Measurements from ENCODE around the gene HSPA1B.
"Not testable (repeated sequence)": the region's sequence is repeated elsewhere in the genome, so short reads cannot be mapped to it uniquely, and the experiment has no call there.

The HSPA1B gene

DNA sequence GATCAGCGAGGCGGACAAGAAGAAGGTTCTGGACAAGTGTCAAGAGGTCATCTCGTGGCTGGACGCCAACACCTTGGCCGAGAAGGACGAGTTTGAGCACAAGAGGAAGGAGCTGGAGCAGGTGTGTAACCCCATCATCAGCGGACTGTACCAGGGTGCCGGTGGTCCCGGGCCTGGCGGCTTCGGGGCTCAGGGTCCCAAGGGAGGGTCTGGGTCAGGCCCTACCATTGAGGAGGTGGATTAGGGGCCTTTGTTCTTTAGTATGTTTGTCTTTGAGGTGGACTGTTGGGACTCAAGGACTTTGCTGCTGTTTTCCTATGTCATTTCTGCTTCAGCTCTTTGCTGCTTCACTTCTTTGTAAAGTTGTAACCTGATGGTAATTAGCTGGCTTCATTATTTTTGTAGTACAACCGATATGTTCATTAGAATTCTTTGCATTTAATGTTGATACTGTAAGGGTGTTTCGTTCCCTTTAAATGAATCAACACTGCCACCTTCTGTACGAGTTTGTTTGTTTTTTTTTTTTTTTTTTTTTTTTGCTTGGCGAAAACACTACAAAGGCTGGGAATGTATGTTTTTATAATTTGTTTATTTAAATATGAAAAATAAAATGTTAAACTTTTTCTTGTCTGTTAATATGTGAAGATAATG, 2.2 kb downstream of the HSPA1B start:
- DNase-seq: peak; percentile 58

DNA sequence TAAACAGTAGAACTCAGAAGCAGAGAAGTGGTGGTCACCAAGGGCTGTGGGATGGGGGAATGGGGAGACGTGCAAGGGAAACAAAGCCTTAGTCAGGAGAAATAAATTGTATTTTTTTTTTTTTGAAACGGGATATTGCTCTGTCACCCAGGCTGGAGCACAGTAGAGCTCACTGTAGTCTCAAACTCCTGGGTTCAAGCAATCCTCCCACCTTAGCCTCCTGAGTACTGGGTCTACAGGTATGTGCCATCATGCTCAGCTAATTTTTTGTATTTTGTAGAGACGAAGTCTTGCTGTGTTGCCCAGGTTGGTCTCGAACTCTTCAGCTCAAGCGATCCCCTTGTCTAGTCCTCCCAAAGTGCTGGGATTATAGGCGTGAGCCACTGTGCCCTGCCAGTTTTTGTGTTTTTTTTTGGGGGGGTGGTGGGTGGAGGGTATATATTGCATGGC, 3.4 kb downstream of the HSPA1B start:
- no peak for DNase-seq

DNA sequence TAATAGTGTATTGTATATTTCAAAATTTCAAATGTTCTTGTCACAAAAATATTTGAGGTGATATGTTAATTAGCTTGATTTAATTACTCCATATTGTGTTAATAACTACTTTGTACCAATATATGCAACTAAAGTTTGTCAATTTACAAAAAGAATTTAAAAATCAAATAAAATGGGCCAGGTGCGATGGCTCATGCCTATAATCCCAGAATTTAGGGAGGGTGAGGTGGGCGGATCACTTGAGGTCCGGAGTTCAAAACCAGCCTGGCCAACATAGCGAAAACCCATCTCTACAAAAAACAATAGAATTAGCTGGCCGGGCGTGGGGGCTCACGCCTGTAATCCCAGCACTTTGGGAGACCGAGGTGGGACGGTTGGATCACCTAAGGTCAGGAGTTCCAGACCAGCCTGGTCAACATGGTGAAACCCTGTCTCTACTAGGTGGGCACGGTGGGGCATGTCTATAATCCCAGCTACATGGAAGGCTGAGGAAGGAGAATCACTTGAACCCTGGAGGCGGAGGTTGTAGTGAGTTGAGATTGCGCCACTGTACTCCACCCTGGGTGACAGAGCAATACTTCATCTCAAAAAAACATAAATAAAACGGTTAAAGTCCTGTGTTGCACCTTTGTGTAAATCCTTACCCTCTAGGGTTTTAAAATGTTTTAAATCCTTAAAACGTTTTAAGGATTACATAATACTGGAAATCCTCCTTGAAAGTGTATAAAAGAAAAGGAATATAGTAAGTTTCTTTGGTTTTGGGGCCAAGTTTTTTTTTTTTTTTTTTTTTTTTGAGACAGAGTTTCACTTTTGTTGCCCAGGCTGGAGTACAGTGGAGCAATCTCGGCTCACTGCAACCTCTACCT, 4.0 kb downstream of the HSPA1B start:
- no peak for DNase-seq

DNA sequence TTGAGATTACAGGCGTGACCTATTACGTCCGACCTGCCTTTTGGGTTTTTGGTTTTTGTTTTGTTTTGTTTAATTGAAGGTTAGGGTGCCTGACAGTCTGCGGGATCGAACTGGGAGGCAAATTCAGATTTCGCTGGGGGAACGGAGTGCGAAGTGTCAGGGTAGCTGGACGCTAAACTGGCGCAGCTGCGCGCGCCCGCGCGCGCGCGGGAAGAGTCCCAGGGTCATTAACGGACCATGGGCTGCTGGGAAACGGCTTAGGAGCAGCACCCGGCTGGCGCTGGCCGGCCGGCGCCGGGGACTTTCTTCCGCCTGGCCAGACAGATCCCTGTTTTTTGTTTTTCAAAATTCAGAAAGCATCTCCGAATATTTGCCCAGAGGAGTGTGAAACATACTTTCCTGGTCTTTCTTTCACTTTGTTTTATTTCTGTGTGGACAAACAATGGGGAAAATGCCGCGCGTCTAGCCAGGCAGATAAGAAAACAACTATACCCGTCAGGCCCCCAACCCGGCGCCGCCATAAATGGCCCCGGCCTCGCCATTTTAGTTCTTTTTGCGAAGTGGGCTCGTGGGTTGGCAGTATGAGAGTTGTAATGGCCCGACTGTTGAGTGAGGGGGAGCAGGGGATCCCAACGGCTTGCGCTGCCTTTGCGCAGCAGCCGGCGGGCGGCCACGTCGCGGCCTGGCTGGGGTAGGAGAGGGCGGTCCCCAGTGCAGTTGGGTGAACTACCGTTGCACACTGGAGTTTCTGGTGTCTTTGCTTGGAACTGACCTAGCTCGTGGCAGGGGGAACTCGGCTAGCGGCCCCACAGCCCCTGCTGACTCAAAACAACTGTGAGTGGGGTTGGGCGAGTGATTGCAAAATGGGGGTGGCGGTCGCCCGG, 7.1 kb downstream of the HSPA1B start:
- peak; percentile 85 for DNase-seq

DNA sequence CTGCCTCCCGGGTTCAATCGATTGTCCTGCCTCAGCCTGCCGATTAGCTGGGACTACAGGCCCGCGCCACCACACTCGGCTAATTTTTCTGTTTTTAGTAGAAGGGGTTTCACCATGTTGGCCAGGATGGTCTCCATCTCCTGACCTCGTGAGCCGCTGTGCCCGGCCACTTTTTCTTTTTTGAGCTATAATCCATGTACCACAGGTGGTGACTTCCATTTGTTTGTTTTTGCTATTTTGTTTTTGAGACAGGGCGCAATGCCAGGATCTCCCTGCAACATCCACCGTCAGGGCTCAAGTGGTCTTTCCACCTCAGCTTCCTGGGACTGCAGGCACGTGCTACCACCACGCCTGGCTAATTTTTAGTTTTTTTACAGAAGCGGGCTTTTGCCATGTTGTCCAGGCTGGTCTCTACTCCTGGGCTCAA, 8.5 kb downstream of the HSPA1B start:
- no peak for DNase-seq

DNA sequence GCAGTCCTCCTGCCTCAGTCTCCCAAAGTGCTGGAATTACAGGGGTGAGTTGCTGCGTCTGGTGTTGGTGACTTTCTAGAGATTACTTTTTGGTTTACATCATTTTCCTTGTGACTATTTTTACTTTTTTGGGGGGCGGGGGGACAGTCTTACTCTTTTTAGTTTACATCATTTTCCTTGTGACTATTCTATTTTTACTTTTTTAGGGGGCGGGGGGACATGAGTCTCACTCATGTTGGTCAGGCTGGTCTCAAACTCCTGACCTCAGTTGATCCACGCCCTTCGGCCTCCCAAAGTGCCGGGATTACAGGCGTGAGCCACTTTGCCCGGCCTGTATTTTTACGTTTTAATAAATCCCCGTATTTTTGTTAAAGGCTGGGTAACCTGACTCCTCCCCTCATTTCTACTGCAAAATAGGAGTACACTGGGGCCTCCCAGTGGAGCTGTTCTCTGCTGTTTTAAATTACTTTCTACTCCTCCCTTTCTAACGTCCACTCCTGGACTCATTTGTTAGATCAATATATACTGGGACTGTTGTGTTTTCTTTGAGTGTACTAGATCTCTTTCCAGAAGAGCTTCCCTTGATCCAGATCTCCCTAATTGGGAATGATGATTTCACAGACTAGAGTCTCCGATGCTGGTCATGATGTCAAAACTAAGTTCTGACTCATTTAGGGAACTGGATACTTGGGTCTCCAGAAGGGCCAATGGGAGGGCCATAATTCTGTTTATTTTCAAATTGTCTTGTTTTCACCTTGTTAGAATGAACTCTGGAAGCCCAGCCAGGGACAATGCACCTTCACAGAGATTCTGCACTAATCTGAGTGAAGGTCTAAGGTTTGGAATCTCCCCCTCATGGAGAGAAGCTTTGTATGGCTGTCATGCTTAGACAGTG, 9.2 kb downstream of the HSPA1B start:
- DNase-seq: no peak

DNA sequence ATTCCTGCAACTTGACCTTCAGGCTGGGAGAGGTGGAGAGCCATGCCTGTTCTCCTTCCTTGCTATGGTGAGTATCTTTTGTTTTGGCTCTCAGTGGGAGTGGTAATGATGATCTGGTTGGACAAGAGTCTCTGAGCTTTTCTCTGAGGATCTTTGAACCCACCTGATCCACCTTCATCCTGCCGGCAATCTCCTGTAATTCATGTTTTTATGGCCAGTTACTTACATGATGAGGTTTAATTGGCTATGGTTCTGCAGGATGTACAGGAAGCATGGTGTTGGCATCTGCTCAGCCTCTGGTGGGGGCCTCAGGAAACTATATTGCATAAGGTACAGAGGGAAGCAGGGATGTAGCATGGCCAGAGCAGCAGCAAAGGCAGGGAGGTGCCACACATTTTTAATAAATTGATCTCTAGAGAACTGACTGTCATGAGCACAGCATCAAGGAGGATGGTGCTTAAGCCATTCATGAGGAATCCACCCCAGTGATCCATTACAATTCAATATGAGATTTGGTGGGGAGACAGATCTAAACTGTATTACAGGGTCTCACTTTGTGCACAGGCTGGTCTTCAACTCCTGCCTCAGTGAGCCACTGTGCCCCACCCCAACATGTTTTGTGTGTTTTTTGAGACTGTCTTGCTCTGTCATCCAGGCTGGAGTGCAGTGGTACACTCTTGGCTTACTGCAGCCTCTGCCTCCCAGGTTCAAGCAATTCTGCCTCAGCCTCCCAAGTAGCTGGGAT, 10.0 kb downstream of the HSPA1B start:
- no peak for DNase-seq

DNA sequence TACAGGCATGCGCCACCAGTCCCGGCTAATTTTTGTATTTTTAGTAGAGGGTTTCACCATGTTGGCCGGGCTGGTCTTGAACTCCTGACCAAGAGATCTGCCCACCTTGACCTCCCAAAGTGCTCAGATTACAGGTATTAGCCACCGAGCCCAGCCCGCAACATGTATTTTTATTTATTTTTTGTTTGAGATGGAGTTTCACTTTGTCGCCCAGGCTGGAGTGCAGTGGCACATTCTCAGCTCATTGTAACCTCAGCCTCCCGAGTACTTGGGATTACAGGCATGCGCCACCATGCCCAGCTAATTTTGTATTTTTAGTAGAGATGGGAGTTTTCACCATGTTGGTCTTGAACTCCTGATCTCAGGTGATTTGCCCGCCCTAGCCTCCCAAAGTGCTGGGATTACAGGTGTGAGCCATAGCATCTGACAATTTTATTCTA, 10.6 kb downstream of the HSPA1B start:
- DNase-seq: not testable (repeated sequence)

DNA sequence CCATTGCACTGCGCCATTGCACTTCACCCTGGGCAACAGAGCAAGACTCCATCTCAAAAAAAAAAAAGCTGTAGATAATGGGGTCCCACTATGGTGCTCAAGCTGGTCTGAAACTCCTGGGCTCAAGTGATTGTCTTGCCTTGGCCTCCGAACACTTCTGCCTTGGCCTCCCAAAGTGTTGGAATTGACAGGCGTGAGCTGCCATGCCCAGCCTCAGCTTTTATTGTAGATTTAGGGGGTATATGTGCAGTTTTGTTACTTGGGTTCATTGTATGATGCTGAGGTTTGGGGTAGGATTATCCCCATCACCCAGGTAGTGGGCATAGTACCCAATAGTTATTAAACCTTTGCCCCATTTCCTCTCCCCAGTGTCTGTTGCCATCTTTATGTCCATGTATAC, 11.4 kb downstream of the HSPA1B start:
- no peak for DNase-seq

DNA sequence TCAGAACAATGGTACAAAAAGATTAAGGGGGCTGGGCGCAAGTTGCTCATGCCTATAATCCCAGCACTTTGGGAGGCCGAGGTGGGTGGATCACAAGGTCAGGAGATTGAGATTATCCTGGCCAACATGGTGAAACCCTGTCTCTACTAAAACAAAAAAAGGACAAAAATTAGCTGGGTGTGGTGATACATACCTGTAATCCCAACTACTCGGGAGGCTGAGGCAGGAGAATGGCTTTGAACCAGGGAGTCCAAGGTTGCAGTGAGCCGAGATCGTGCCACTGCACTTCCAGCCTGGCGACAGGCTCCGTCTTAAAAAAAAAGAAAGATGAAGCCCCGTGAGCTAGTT, 12.2 kb downstream of the HSPA1B start:
- DNase-seq: not testable (repeated sequence)

DNA sequence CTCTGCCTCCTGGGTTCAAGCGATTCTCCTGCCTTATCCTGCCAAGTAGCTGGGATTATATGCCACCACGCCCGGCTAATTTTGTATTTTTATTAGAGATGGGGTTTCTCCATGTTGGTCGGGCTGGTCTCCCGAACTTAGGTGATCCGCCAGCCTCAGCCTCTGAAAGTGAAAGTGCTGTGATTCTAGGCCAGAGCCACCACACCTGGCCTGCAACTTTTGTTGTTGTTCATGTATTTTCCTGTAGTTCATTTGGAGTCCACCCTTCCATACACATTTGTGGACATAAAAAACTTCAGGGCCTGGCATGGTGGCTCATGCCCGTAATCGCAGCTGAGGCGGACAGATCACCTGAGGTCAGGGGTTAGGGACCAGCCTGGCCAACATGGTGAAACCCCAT, 14.5 kb downstream of the HSPA1B start:
- no peak for DNase-seq

DNA sequence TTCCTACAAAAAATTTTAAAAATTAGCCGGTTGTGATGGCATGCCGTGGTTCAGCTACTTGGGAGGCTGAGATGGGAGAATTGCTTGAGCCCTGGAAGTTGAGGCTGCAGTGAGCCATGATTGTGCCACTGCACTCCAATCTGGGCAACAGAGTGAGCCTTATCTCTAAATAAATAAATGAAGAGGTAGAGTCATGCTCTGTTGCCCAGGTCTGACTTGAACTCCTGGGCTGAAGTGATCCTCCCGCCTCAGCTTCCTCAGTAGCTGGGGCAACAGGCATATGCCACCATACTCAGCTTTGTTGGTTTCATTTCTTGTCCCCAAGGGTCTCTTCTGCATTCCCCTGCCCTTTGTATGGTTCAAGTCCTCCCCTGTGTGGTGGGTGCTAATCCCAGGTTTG, 17.0 kb downstream of the HSPA1B start:
- DNase-seq: no peak

DNA sequence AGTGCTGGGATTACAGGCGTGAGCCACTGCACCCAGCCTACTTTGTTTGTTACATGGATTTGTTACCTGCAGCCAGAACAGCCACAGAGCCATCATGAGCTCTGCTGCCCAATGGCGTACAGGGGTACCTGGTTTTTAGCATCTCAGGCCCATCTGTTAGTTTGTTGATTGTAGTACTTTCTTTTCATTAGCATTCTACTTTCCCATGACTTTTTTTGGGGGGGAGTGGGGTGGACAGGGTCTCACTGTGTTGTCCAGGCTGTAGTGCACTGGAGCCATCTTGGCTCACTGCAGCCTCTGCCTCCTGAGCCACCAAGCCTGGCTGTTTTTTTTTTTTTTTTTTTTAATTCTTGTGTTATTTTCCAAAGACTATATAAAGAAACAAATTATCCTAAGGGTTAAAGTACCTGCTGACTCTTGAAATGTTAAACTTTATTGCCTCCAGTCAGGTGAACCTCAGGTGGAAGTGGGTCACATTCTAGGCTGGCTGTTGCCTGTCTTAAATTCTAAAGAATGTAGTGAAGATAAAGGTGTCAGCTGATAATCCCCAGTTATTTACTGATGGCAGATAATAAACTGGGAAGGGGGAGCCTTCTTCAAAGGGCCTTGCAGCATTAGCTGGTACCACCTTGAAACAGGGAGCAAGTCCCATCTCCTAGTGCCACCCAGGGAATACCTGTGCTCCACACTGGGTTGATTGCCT, 19.9 kb downstream of the HSPA1B start:
- no peak for DNase-seq

DNA sequence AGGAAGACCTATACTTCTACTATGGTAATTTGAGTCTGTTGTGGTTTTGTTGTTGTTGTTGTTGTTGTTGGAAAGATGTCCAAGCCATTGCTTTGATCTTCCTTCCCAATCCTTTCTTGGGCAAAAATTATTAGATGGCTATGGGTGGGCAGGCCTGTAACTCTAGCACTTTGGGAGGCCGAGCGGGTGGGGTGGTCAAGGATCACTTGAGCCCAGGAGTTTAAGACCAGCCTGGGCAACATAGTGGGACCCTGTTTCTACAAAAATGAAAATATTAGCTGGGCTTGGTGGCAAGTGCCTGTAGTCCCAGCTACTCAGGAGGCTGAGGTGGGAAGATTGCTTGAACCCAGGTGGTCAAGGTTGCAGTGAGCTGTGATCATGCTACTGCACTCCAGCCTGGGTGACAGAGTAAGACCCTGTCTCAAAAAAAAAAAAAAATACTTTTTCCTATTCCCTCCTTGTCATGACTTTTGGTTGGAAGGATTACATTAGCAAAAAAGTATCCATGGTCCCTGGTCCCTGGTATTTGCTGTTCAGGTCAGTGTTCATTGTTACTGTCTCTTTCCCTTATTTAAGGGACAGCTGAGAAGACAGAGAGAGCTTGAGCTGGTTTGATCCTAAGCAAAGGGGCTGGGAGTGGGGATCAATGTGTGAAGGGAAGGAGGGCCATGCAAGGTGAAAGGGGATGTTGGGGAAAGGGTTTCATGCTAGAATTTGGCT, 23.4 kb downstream of the HSPA1B start:
- DNase-seq: no peak

DNA sequence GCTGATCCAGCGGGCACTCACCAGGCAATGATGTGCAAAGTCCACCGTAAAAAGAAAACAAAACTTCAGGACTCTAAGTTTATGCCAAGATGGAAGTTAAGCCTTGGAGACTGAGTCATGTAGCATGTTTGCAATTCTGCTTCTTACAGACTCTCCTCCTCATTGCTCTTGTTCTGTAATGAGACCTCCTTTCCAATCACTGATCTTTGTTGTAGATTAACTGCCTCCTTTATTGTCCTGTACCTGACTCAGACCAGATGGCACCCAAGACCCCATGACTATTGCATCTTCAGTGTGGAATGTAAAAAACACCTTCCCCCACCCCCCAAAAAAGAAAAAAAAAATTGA, 23.9 kb downstream of the HSPA1B start:
- no peak for DNase-seq

DNA sequence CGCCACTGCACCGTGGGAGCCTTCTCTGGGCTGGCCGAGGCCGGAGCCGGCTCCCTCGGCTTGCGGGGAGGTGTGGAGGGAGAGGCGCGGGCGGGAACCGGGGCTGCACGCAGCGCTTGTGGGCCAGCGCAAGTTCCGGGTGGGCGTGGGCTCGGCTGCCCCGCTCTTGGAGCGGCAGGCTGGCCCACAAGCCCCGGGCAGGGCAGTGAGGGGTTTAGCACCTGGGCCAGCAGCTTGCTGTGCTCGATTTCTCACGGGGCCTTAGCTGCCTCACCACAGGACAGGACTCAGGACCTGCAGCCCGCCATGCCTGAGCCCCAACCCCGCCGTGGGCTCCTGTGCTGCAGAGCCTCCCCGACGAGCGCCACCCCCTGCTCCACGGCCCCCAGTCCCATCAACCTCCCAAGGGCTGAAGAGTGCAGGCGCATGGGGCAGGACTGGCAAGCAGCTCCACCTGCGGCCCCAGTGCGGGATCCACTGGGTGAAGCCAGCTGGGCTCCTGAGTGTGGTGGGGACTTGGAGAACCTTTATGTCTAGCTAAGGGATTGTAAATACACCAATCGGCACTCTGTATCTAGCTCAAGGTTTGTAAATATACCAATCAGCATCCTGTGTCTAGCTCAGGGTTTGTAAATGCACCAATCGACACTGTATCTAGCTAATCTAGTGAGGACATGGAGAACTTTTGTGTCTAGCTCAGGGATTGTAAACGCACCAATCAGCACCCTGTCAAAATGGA, 24.6 kb downstream of the HSPA1B start:
- DNase-seq: not testable (repeated sequence)

DNA sequence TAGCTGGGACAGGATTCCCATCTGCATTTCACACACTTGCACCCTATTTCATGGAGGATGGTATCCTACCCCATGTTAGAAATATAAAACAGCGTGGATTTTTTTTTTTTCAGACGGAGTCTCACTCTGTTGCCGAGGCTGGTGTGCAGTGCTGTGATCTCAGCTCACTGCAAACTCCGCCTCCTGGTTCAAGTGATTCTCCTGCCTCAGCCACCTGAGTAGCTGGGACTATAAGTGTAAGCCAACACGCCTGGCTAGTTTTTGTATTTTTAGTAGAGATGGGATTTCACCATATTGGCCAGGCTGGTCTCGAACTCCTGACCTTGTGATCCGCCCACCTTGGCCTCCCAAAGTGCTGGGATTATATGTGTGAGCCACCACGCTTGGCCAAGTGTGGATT, 30.2 kb downstream of the HSPA1B start:
- not testable (repeated sequence) for DNase-seq

DNA sequence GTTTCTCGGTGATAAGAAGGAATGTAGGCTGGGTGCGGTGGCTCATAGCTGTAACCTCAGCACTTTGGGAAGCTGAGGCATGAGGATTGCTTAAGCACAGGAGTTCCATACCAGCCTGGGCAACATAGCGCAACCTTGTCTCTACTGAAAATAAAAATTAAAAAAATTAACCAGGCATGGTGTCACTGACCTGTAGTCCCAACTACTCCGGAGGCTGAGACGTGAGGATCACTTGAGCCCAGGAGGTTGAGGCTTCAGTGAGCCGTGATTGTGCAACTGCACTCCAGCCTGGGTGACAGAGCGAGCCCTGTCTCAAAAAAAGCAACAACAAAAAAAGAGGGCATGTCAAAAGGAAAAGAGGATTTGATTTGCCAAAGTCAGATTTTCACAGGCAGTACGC, 31.2 kb downstream of the HSPA1B start:
- no peak for DNase-seq

DNA sequence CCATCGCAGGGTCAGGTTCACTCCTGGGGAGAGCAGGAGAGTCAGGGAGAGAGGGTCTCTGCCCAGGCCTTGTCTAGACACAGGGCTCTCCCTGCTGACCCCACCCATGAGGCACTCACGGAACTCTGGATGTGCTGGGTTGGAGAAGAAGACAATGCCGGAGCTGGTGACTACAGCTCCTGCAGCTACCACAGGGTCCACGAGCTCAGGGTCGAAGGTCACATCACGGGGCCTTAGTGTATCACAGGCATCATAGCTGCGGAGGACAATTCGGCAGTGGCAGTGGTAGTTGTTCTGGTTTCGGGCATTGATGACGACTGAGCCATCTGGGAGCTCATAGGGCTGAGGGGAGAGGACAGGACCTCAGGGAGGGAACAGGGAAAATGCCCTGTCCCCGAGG, 32.4 kb downstream of the HSPA1B start:
- DNase-seq: no peak

DNA sequence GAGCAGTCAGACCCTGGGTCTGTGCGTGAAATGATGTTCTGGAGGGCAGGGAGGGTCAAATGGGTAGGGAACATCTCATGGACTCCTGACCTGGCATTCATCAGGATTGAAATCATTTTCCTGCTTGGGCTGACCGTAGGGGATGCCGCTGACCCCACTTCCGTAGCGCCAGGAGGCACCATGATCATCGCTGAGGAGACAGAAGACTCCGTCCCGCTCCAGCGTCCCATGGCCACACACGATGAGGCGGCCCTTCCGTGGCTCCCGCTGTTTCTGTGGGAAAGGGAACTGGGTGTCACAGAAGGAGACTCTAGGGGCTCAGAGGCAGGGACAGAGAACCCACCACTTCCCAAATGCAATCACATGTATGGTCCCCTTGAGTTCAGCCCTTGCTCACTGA, 32.8 kb downstream of the HSPA1B start:
- DNase-seq: no peak

Data from NCI-H2171 (cell line).